Measurements from ENCODE around the gene TMEM150B.

TMEM150B gene

DNA sequence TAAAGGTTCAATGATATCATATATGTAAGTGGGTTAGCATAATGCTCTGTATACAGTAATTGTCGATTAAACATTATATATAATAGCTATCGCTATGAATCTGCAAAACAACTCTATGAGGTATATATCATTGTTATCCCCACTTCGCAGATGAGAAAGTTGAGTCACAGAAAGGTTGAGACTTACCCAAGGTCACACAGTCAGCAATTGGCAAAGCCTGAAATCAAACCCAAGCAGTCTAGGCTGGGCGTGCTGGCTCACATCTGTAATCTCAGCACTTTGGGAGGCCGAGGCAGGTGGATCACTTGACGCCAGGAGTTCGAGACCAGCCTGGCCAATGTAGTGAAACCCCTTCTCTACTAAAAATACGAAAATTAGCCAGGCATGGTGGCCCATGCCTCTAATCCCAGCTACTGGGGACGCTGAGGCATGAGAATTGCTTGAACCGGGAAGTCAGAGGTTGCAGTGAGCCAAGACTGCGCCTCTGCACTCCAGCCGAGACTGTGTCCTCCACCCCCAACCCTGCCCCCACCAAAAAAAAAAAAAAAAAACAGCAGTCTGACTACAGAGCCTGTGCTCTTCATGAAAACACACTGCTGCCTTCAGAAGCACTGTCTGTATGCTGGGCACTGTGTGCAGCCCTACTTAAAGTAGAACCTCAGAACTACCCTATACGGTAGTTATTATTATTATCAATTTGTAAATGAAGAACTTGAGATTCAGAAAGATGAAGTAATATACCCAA, 46.6 kb downstream of the TMEM150B start:
- no peak for DNase-seq (ENCODE audit: low read depth in 2 of 2)

GRCh38 chr19:55277494-55277893, 47.6 kb downstream of the TMEM150B start:
- DNase-seq (ENCODE audit: low read depth in 2 of 2) = no peak

DNA sequence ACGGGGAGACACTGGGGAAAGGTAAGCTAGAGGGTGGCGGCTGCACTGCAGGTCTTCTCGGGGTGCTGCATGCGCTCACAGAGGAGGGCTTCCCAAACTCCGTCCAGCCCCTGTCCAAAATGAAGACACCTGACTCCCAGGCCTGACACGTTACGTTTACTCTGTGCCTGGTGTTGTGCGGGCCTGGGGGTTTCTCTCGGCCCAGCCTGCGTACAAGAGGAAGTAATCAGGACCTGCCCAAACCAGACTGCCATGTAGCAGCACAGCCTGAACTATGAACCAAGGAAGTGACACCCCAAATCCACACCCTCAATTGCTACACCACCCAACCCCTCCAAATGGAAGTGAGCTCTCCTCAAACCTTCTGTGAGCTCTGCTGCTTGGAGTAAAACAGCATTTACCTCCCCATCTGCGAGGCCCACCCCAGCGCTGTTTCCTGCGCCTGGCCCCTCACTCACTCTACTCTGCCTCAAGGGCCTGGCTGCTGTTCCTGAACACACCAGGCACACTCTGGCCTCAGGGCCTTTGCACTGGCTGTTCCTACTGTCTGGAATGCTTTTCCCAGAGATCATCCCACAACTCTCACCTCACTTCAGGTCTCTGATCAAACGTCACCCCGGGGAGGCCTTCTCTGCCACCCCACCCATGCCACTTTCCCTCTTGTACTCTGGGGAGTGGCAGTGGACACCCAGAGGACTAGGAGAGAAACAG, 48.3 kb downstream of the TMEM150B start:
- DNase-seq (ENCODE audit: low read depth in 2 of 2) = no peak

- no peak for DNase-seq (ENCODE audit: low read depth in 2 of 2)
Measured at GRCh38 chr19:55275851-55276719, 49.1 kb downstream of the TMEM150B start.

GRCh38 chr19:55273978-55274707, 51.0 kb downstream of the TMEM150B start:
- DNase-seq (ENCODE audit: low read depth in 2 of 2) = no peak

- no peak for DNase-seq (ENCODE audit: low read depth in 2 of 2)
Measured at GRCh38 chr19:55272142-55272541, 53.0 kb downstream of the TMEM150B start.

GRCh38 chr19:55270172-55270942, 54.8 kb downstream of the TMEM150B start:
- no peak for DNase-seq (ENCODE audit: low read depth in 2 of 2)

- no peak for DNase-seq (ENCODE audit: low read depth in 2 of 2)
Measured at GRCh38 chr19:55269299-55269698, 55.8 kb downstream of the TMEM150B start.

GRCh38 chr19:55266840-55267239, 58.3 kb downstream of the TMEM150B start:
- DNase-seq (ENCODE audit: low read depth in 2 of 2) = no peak

- DNase-seq (ENCODE audit: low read depth in 2 of 2) = no peak
Measured at GRCh38 chr19:55266404-55266803, 58.7 kb downstream of the TMEM150B start.

DNA sequence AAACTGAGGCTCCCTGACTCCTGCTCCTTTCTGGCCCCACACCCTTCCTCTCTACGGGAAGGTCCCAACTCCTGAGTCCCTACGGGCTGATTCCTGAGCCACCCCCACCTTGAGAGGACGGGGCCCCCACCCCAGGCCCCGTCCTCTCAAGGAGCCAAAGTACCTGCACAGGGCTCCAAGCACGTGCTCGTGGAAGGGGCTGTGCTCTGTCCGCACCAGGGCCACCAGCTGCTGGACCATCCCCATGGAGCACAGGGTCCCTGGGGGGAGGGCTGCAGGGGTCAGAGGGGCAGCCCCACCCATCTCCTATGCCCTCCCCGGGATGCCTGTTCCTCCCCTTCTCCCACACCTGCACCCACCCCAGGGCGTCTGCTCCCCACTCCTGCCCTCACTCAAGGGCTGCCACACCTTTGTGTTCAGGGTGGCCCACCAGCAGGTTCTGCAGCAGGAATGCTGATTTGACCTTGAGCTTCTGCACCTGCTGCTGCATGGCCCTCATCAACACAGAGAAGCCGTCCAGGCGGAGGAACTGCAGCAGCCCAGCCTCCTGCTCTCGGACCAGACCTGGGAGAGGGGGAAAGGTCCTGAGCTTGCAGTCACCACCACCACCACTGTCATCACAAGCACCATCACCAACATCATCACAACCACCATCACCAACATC, 59.3 kb downstream of the TMEM150B start:
- DNase-seq (ENCODE audit: low read depth in 2 of 2) = no peak

- no peak for DNase-seq (ENCODE audit: low read depth in 2 of 2)
Measured at GRCh38 chr19:55265173-55265572, 60.0 kb downstream of the TMEM150B start.

GRCh38 chr19:55264531-55264930, 60.6 kb downstream of the TMEM150B start:
- no peak for DNase-seq (ENCODE audit: low read depth in 2 of 2)

Measured in activated CD8-positive, alpha-beta memory T cell treated with anti-CD3 and anti-CD28 coated beads for 4 hours (primary cell).